HFF-Myc (cell line): ENCODE results near the gene KRTAP12-1.

ENCODE experiments used
- DNase-seq: peaks from one replicate; pipeline ENCODE4 v3.0.0-alpha.2; 2011; ENCODE audit warnings: low read depth; ENCODE audit errors: extremely low read depth
- H3K4me3 ChIP-seq: replicated peaks from 2 replicates; pipeline ENCODE4 v1.5.1; 2011; ENCODE audit warnings: low read depth, mild to moderate bottlenecking, control low read depth, low read length
- CTCF ChIP-seq: IDR thresholded peaks from 2 replicates; pipeline ENCODE4 v1.5.1; 2012; ENCODE audit warnings: mild to moderate bottlenecking, low read depth, low read length, control low read depth; ENCODE audit errors: missing control alignments

KRTAP12-1 gene

GRCh38 chr21:44657635-44658540 lies 24.1 kb downstream of the KRTAP12-1 start, which contains the start of gene KRTAP12-3:
KRTAP12-3 (plus strand) TSS chr21:44657932; CDS start chr21:44657980, 48 bp downstream.
- TF ChIP-seq CTCF = no peak
- H3K4me3 ChIP-seq = no peak within 1 kb of the TSS
- DNase-seq = no peak

GRCh38 chr21:44656868-44657267 lies 25.1 kb downstream of the KRTAP12-1 start:
- H3K4me3 ChIP-seq = no peak overlapping the region
- TF ChIP-seq CTCF = no peak
- no peak for DNase-seq

GRCh38 chr21:44654576-44655175 lies 27.3 kb downstream of the KRTAP12-1 start, which contains the start of gene KRTAP12-4:
KRTAP12-4 (minus strand) TSS chr21:44654659; CDS start chr21:44654614, 45 bp downstream.
- H3K4me3 ChIP-seq = no peak within 1 kb of the TSS
- TF ChIP-seq CTCF = no peak
- DNase-seq = no peak

GRCh38 chr21:44653656-44654575 lies 28.0 kb downstream of the KRTAP12-1 start:
- DNase-seq = no peak
- no peak for TF ChIP-seq CTCF
- no peak overlapping the region for H3K4me3 ChIP-seq

- no peak for TF ChIP-seq CTCF
- no peak overlapping the region for H3K4me3 ChIP-seq
These were observed 28.8 kb downstream of the KRTAP12-1 start for GRCh38 chr21:44653123-44653522.

GRCh38 chr21:44650973-44651675 lies 30.8 kb downstream of the KRTAP12-1 start:
- no peak for TF ChIP-seq CTCF
- DNase-seq = no peak
- no peak overlapping the region for H3K4me3 ChIP-seq

More at GRCh38 chr21:44653123-44653522, 28.8 kb downstream of the KRTAP12-1 start:
- no peak for DNase-seq
